ENCODE results near the gene CLCN2.
A peak's percentile ranks its signal among the peaks of the same experiment; 100 is the strongest.

CLCN2 gene

GRCh38 chr3:184361532-184361931 lies at the start of gene CLCN2, which contains the start of gene POLR2H:
CLCN2 (minus strand) TSS chr3:184361605; CDS start chr3:184361479, 126 bp downstream.
POLR2H (plus strand) TSS chr3:184361710; CDS start chr3:184363493, 1,783 bp downstream.
- H3K27me3 ChIP-seq (ENCODE audit: control insufficient read depth, insufficient read depth, low read length), result peaks cover 32% of the 10 kb centered on the region
- H3K9me3 ChIP-seq (ENCODE audit: control insufficient read depth, insufficient read depth, low read length), result no peaks in the 10 kb centered on the region
- H3K36me3 ChIP-seq (ENCODE audit: control insufficient read depth, insufficient read depth, low read length), result peaks cover 16% of the 10 kb centered on the region
- H3K4me3 ChIP-seq (ENCODE audit: low read depth, low read length), result peak within 1 kb of the TSS; percentile 95
- peaks cover 15% of the 10 kb centered on the region for H3K4me1 ChIP-seq (ENCODE audit: control insufficient read depth, insufficient read depth, low read length)
- peak within 1 kb of the TSS; percentile 37 for H3K9ac ChIP-seq (ENCODE audit: low read depth, low read length)

DNA sequence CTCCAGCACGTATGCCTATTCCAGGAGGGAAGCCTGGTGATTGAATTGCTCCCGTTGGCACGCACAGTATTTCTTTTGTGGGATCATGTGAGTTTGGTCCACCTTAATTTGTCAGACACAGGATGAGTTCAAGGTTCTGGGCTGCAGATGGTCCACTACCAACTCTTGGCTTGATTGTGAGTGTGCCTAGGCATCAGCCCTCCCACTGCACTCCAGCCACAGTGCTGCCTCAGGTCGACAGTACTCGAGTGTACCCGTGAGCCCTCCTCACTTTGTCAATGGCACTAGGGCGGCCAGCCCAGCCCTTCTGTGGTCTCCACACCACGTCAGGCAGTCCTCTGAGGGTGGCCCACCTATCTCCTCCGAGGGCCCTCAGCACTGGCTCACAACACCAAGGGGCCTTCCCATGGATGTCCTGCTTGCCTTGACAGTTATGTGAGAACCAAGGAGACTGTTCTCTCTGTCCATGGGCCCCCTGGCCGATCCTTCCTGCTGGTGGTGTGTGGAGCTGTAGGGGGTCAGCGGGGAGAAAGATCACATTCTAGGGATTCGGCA lies 48.6 kb upstream of the CLCN2 start:
- no peaks in the 10 kb centered on the region for H3K36me3 ChIP-seq (ENCODE audit: control insufficient read depth, insufficient read depth, low read length)
- H3K9me3 ChIP-seq (ENCODE audit: control insufficient read depth, insufficient read depth, low read length), result no peaks in the 10 kb centered on the region
- no peaks in the 10 kb centered on the region for H3K27me3 ChIP-seq (ENCODE audit: control insufficient read depth, insufficient read depth, low read length)
- no peaks in the 10 kb centered on the region for H3K4me1 ChIP-seq (ENCODE audit: control insufficient read depth, insufficient read depth, low read length)
- no peak overlapping the region for H3K9ac ChIP-seq (ENCODE audit: low read depth, low read length)
- no peak overlapping the region for H3K4me3 ChIP-seq (ENCODE audit: low read depth, low read length)

GRCh38 chr3:184409331-184409926 lies 48.0 kb upstream of the CLCN2 start:
- no peaks in the 10 kb centered on the region for H3K4me1 ChIP-seq (ENCODE audit: control insufficient read depth, insufficient read depth, low read length)
- no peaks in the 10 kb centered on the region for H3K9me3 ChIP-seq (ENCODE audit: control insufficient read depth, insufficient read depth, low read length)
- H3K4me3 ChIP-seq (ENCODE audit: low read depth, low read length), result no peak overlapping the region
- H3K36me3 ChIP-seq (ENCODE audit: control insufficient read depth, insufficient read depth, low read length), result no peaks in the 10 kb centered on the region
- no peaks in the 10 kb centered on the region for H3K27me3 ChIP-seq (ENCODE audit: control insufficient read depth, insufficient read depth, low read length)
- H3K9ac ChIP-seq (ENCODE audit: low read depth, low read length), result no peak overlapping the region

DNA sequence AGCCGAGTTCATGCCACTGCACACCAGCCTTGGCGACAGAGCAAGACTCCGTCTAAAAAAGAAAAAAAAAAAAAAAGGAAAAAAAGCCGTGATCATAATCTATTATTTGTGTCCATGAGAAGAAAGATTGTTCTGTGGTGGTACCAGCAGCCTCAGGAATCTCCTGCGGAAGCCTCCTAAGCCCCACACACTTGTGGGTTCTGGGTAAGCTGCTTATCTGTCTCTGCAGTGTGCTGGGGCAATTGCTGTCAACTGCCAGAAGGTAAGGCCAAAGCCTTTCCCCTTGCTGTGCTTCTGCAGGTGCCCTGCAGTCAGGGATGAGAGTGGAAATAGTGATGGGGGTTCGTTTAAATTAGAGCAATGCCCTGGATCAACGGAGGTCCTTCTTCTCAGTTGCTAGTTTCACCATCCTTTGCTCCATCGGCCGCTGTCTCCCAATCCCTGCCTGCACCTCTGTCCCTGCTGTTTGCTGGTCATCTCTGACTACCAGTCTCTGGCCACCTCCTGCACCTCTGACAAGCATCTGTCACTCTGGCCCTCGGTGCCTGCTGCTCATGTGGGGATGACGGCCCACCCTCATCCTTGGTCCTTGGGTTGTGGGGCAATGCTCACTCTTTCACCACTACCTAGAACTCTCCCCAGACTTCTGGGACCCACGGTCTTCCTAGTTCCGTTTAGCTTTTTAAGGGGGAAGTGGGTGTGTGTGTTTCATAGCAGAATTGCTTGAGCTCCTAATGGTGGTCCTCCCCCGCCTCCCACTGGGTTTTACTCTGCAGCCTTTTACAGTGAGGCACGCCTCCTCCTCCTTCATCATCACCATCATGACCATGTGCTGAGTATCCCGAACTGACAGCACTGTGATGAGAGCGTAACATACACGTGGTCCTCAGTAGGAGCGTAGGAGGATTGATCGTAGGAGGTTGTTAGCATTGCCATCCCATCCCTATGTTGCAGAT lies 43.9 kb upstream of the CLCN2 start:
- Histone ChIP-seq H3K4me3 (ENCODE audit: low read depth, low read length) (no peak overlapping the region), H3K9me3 (ENCODE audit: control insufficient read depth, insufficient read depth, low read length) (no peaks in the 10 kb centered on the region), H3K36me3 (ENCODE audit: control insufficient read depth, insufficient read depth, low read length) (no peaks in the 10 kb centered on the region), H3K27me3 (ENCODE audit: control insufficient read depth, insufficient read depth, low read length) (no peaks in the 10 kb centered on the region), H3K9ac (ENCODE audit: low read depth, low read length) (no peak overlapping the region), H3K4me1 (ENCODE audit: control insufficient read depth, insufficient read depth, low read length) (no peaks in the 10 kb centered on the region)

GRCh38 chr3:184399410-184399809 lies 38.0 kb upstream of the CLCN2 start:
- Histone ChIP-seq H3K9me3 (ENCODE audit: control insufficient read depth, insufficient read depth, low read length) (no peaks in the 10 kb centered on the region), H3K9ac (ENCODE audit: low read depth, low read length) (no peak overlapping the region), H3K36me3 (ENCODE audit: control insufficient read depth, insufficient read depth, low read length) (no peaks in the 10 kb centered on the region), H3K4me1 (ENCODE audit: control insufficient read depth, insufficient read depth, low read length) (no peaks in the 10 kb centered on the region), H3K27me3 (ENCODE audit: control insufficient read depth, insufficient read depth, low read length) (no peaks in the 10 kb centered on the region), H3K4me3 (ENCODE audit: low read depth, low read length) (peak overlapping the region; percentile 18)

- Histone ChIP-seq H3K4me1 (ENCODE audit: control insufficient read depth, insufficient read depth, low read length) (no peaks in the 10 kb centered on the region), H3K9ac (ENCODE audit: low read depth, low read length) (no peak overlapping the region), H3K9me3 (ENCODE audit: control insufficient read depth, insufficient read depth, low read length) (no peaks in the 10 kb centered on the region), H3K36me3 (ENCODE audit: control insufficient read depth, insufficient read depth, low read length) (no peaks in the 10 kb centered on the region), H3K4me3 (ENCODE audit: low read depth, low read length) (no peak overlapping the region), H3K27me3 (ENCODE audit: control insufficient read depth, insufficient read depth, low read length) (no peaks in the 10 kb centered on the region)
Measured at GRCh38 chr3:184395320-184395660, 33.9 kb upstream of the CLCN2 start.

DNA sequence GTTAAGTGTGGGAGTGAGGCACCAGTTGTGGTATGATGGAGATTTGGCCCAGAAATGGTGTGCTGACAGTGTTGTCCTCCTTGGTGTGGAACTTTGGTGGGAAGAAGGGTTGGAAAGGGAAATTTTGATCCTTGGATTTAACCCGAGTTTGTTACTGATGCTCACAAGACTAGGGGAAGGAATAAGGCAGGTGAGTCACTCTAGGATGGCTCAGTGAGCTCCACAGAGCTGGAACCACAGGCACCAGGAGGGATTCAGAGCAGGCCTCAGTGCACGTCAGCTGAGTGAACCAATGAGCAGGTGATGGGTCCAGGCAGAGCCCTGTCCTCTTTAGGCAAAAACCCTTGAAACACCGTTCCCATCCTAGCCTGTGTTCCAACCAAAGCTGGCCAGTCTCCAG lies 29.9 kb upstream of the CLCN2 start:
- Histone ChIP-seq H3K9ac (ENCODE audit: low read depth, low read length) (no peak overlapping the region), H3K9me3 (ENCODE audit: control insufficient read depth, insufficient read depth, low read length) (no peaks in the 10 kb centered on the region), H3K4me3 (ENCODE audit: low read depth, low read length) (no peak overlapping the region), H3K36me3 (ENCODE audit: control insufficient read depth, insufficient read depth, low read length) (no peaks in the 10 kb centered on the region), H3K4me1 (ENCODE audit: control insufficient read depth, insufficient read depth, low read length) (no peaks in the 10 kb centered on the region), H3K27me3 (ENCODE audit: control insufficient read depth, insufficient read depth, low read length) (no peaks in the 10 kb centered on the region)

GRCh38 chr3:184389935-184390528 lies 28.6 kb upstream of the CLCN2 start:
- Histone ChIP-seq H3K27me3 (ENCODE audit: control insufficient read depth, insufficient read depth, low read length) (peaks cover 4% of the 10 kb centered on the region), H3K9ac (ENCODE audit: low read depth, low read length) (no peak overlapping the region), H3K36me3 (ENCODE audit: control insufficient read depth, insufficient read depth, low read length) (no peaks in the 10 kb centered on the region), H3K4me3 (ENCODE audit: low read depth, low read length) (no peak overlapping the region), H3K4me1 (ENCODE audit: control insufficient read depth, insufficient read depth, low read length) (no peaks in the 10 kb centered on the region), H3K9me3 (ENCODE audit: control insufficient read depth, insufficient read depth, low read length) (no peaks in the 10 kb centered on the region)

DNA sequence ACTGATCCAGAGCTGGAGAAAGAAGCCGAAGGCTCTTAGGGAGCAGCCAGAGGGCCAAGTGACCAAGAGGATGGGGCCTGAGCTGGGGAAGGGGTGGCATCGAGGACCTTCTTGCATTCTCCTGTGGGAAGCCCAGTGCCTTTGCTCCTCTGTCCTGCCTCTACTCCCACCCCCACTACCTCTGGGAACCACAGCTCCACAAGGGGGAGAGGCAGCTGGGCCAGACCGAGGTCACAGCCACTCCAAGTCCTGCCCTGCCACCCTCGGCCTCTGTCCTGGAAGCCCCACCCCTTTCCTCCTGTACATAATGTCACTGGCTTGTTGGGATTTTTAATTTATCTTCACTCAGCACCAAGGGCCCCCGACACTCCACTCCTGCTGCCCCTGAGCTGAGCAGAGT lies 28.0 kb upstream of the CLCN2 start:
- H3K4me1 ChIP-seq (ENCODE audit: control insufficient read depth, insufficient read depth, low read length), result no peaks in the 10 kb centered on the region
- no peaks in the 10 kb centered on the region for H3K9me3 ChIP-seq (ENCODE audit: control insufficient read depth, insufficient read depth, low read length)
- H3K36me3 ChIP-seq (ENCODE audit: control insufficient read depth, insufficient read depth, low read length), result no peaks in the 10 kb centered on the region
- no peak overlapping the region for H3K4me3 ChIP-seq (ENCODE audit: low read depth, low read length)
- no peak overlapping the region for H3K9ac ChIP-seq (ENCODE audit: low read depth, low read length)
- H3K27me3 ChIP-seq (ENCODE audit: control insufficient read depth, insufficient read depth, low read length), result peaks cover 9% of the 10 kb centered on the region

- Histone ChIP-seq H3K9me3 (ENCODE audit: control insufficient read depth, insufficient read depth, low read length) (no peaks in the 10 kb centered on the region), H3K4me3 (ENCODE audit: low read depth, low read length) (no peak overlapping the region), H3K4me1 (ENCODE audit: control insufficient read depth, insufficient read depth, low read length) (no peaks in the 10 kb centered on the region), H3K27me3 (ENCODE audit: control insufficient read depth, insufficient read depth, low read length) (peaks cover 14% of the 10 kb centered on the region), H3K36me3 (ENCODE audit: control insufficient read depth, insufficient read depth, low read length) (no peaks in the 10 kb centered on the region), H3K9ac (ENCODE audit: low read depth, low read length) (no peak overlapping the region)
Measured at GRCh38 chr3:184388936-184389230, 27.5 kb upstream of the CLCN2 start.

DNA sequence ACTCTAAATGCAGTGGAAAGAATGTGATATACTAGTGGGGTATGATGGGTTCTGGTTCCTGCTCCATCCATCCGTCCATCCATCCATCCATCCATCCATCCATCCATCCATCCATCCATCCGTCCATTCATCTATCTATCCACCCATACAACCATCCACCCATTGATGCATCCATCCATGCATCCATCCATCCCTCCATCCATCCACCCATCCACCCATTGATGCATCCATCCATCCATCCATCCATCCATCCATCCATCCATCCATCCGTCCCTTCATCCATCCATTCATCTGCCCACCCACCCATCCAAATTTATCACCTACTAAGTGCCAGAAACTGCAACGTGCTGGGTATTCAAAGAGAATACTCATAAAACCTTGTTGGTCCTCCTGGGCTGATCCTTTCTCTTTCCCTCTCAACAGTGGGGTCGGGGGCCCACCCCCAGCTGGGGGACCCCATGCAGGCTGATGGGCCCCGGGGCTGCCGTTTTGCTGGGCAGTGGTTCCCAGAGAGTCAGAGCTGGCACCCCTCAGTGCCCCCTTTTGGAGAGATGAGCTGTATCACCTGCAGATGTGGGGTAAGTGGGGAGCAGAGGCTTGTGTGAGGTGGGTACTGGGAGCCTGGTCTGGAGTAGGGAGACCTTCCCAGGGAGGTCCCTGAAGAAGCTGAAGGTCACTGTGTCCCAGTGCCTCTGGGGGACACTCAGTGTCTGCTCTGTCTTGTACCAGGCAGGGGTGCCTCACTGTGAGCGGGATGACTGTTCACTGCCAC lies 26.9 kb upstream of the CLCN2 start:
- no peaks in the 10 kb centered on the region for H3K4me1 ChIP-seq (ENCODE audit: control insufficient read depth, insufficient read depth, low read length)
- peaks cover 16% of the 10 kb centered on the region for H3K27me3 ChIP-seq (ENCODE audit: control insufficient read depth, insufficient read depth, low read length)
- no peak overlapping the region for H3K4me3 ChIP-seq (ENCODE audit: low read depth, low read length)
- no peak overlapping the region for H3K9ac ChIP-seq (ENCODE audit: low read depth, low read length)
- H3K9me3 ChIP-seq (ENCODE audit: control insufficient read depth, insufficient read depth, low read length), result no peaks in the 10 kb centered on the region
- H3K36me3 ChIP-seq (ENCODE audit: control insufficient read depth, insufficient read depth, low read length), result no peaks in the 10 kb centered on the region

Data from iPS-15b (cell line).